ENCODE data around the gene ANKRD12.
"Not testable (repeated sequence)": the region's sequence is repeated elsewhere in the genome, so short reads cannot be mapped to it uniquely, and the experiment has no call there.

Gene ANKRD12

DNA sequence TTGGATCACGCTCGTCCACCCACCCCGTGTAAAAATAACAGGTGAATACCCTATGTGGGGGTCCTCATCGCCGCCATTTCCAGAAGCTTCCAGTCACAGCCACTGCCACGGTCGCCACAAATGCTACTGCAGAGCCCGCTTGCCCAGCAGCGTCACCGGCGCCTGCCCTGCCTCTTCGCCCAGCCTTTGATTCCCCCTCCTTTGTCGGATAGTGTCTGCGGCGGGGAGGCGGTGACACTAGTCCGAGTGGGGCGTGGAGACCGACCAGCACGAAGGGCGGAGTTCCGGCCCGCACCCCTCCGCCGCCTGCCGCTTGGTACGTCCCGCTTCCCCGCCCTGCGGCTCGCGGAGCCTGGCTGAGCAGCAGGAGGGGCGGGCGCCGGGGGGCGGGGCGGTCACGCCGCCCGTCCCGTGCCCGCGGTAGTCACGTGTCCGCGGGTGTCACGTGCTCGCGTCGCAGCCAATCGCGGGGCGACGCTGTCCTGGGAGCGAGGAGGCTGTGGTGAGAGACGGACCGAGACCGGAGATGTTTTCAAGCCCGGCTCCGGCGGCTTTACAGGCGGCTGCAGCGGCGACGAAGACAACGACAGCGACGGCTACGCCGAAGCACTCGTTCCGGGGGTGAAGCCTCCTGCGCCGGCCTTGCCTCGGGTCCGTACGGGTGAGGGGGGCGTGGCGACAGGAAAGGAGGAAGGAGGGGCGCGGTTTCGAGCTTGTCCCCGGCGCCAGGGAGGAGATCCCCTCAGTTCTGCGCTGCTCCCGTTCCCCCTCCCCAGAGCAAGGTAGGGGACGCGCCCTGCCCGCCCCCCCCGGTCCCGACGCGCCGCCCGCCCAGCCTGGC is at the start of gene ANKRD12:
TSS of gene ANKRD12 (plus strand) at position 467 of the 841 bp plus-strand sequence. CDS start 45,652 bp downstream, outside the sequence.
- DNase-seq (ENCODE audit: low read depth), result peak; percentile 96

GRCh38 chr18:9087144-9087543 is 49.4 kb upstream of the ANKRD12 start:
- DNase-seq (ENCODE audit: low read depth), result no peak

GRCh38 chr18:9088252-9088651 is 48.3 kb upstream of the ANKRD12 start:
- DNase-seq (ENCODE audit: low read depth), result no peak

GRCh38 chr18:9088727-9089126 is 47.9 kb upstream of the ANKRD12 start:
- DNase-seq (ENCODE audit: low read depth), result not testable (repeated sequence)

GRCh38 chr18:9090578-9090977 is 46.0 kb upstream of the ANKRD12 start:
- DNase-seq (ENCODE audit: low read depth), result no peak

DNA sequence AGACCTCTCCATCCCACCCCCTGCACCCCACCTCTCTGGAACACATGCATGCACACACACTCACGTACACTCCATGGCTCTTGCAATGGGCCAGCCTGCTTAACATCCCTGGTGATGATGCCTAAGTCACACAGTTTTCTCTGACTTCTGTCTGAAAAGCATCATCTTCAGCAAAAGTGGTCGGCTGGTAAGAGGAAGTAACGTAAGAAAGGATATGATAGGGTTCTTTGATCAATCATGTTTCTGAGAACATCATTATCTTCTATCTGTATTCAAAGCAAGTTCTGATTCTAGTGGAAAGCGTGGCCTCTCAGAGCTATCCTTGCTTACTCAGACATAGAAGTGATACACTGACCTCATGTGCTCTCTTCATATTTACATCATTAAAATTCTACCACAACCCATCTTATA is 45.5 kb upstream of the ANKRD12 start:
- no peak for DNase-seq (ENCODE audit: low read depth)

DNA sequence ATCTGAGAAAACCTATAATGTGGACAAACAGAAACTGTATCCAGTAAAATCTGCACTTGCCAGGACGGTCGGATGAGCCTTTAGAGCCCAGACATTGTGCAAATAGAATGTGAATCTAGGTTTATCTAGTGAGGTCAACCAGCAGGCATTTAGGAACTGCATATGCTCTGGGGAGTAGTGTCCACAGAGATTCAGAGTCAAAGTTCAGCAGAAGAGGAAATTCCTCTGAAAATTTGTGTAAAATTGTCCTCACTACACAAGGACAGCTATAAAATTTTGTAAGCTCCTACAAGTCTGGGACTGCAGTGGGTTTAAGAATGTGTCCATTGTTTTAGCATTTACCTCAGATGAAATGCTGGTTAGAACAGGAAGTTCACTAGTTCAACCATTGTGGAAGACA is 43.9 kb upstream of the ANKRD12 start:
- DNase-seq (ENCODE audit: low read depth), result no peak

GRCh38 chr18:9093109-9093508 is 43.5 kb upstream of the ANKRD12 start:
- DNase-seq (ENCODE audit: low read depth), result not testable (repeated sequence)

GRCh38 chr18:9094307-9095226 is 42.0 kb upstream of the ANKRD12 start:
- no peak for DNase-seq (ENCODE audit: low read depth)

DNA sequence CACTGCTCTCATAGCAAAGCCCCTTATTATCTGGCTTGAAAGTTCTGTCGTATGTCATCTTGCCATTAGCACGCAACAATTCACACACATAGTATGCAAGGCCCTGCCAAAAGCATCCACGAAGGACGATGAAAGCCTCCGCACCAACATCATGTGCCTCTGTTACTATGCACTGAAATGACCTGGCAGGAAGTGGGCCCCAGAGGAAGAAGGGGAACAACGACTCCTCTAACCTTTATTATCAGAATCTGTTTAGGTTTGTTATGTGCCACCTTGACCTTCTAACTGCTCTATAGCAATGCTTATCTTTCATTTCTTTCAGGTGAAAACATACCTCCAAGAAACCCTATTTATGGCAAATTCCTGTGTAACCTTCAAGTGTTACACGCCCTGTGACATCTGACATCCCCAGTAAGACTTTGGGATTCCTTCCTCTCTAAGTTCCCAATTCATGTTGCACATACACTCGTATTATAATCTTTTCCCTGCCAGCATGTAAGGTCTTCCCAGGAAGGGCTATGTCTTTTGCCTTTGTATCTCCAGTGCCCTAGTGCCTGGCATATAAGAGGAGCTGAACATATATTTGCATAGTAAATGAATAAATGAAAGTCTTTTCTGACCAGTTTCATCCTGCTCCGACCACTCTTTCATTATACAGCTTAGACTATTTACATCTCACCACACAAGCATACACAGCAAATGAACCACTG is 41.1 kb upstream of the ANKRD12 start:
- no peak for DNase-seq (ENCODE audit: low read depth)

GRCh38 chr18:9096007-9096371 is 40.6 kb upstream of the ANKRD12 start:
- no peak for DNase-seq (ENCODE audit: low read depth)

DNA sequence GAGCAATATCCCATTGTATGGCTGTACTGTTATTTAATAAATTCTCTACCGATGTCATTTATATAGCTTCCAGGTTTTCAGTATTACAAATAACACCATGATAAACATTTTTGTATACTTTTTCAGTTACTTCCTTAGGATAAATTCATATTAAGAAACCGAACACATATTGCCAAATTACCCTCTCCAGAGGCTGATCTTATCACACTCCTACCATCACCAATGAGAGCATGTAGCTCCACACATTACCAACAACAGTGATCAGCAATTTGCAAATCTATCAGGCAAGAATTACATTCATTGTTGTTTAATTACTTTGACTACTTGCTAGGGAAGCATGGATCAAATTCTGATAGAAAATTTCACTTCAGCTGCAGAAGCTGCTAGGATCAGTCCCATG is 39.9 kb upstream of the ANKRD12 start:
- DNase-seq (ENCODE audit: low read depth), result no peak

DNA sequence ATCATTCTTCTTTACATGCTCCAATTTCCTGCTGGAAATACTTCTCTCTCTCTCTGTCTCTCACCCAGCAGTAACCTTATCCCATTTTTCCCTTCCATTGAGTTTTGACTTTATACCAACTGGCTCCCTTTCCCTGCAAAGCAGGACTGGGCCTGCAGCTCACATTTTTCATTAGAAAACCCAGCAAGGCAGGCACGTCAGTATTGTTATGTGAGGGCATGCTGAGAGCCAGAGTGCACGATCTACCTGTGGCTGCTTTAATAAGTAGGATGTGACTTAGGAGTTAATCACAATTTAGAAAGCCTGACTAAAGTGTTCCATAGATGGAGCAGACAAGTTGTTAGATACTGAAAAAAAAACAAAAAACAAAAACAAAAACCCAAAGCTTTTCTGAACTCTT is 39.2 kb upstream of the ANKRD12 start:
- DNase-seq (ENCODE audit: low read depth), result no peak

- no peak for DNase-seq (ENCODE audit: low read depth)
Measured at GRCh38 chr18:9100796-9101195, 35.8 kb upstream of the ANKRD12 start.

DNA sequence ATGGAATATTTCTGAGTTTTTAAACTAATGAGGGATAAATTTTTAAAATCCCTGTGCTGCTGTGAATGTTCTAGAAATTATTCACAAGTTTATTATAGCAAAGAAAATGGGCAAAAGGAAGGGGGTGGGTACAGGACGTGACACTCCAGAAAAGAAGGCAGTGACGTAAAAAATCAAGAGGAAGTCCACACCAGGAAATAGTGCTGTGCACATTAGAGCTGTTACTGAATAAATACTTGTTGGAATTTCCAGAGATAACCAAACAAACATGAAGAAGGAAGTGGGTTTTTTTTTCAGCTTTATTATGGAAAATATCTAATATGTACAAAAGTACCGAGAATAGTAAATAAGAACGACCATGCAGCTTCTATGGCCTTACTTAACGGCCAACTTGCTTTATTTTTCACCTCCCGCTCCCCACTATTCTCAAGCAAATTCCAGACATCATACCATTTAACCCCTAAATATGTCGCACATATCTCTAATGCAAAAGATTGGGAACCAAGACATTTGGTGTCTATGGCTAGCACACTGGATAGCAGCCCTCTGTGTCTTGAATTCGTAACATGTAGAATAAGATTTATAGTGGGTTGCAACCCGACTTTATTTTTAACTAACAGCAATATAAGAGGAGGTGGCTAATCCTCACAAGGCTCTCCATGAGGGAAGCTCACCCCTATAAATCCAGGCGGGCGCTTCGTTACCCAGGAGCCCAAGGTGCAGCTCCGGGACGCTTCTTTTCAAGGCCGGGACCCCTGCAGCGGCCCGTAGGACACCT is 34.7 kb upstream of the ANKRD12 start:
- no peak for DNase-seq (ENCODE audit: low read depth)

DNA sequence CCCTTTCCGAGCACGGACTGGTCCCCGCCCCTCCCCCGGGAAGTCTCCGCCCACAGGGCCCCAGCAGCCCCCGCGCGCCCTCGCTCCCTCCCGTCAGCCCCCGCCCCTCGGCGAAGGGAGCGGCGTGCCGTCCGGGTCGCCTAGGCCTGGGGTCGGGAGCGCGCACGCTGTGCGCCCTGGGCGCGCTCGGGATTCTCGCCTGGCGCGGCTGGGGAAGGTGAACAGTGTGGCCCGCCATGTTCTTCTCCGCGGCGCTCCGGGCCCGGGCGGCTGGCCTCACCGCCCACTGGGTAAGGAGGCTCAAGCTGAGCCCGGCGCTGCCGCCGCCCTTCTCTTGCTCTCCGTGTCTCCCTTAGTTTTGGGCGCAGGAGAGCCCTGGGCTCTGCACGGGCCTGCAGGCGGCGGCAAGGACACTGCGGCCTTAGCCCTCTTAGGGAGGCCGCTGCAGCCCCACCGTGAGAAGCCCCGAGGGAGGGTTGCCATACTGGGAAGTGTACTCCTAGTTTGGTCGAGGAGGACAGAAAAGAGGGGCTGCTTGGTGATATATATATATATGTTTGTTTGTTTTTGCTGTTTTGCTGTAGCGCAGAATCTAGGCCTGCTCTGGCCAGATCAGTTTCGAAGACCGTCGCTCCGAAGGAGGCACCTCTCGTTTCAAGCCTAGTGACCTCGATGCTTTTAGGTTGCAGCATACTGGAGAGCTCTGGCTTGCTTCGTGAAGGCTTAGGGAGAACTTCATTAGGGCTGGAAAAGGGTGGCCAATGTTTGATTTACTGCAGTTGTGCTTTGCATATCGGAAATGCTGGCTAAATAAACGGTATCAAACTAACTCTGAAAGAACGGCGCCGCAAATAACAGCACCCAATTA is 33.8 kb upstream of the ANKRD12 start, which contains the start of gene NDUFV2:
TSS of gene NDUFV2 (plus strand) at position 192 of the 868 bp plus-strand sequence. CDS start at position 237, 45 bp downstream.
- peak; percentile 93 for DNase-seq (ENCODE audit: low read depth)

GRCh38 chr18:9103376-9103873 is 33.2 kb upstream of the ANKRD12 start:
- no peak for DNase-seq (ENCODE audit: low read depth)

- DNase-seq (ENCODE audit: low read depth), result no peak
Measured at GRCh38 chr18:9104244-9104901, 32.2 kb upstream of the ANKRD12 start.

GRCh38 chr18:9105420-9105819 is 31.2 kb upstream of the ANKRD12 start:
- DNase-seq (ENCODE audit: low read depth), result no peak

DNA sequence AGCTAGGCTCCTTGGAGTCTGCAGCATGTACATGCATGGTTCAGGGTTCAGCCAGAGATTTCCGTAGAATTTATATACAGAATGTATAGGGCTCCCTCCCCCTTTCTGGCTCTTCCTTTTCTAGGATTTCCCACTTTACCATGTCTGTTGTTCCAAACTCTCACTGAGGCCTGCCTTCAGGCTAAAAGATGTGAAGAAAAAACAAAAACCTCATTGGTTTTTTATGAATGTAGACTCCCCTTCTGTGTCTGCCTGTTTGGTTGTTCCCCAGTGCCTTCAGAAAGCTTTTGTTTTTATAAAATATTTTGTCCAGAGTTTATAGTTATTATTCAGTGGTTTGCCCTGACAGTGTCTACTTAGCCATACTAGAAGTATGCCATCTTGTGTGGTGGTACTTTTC is 30.5 kb upstream of the ANKRD12 start:
- DNase-seq (ENCODE audit: low read depth), result no peak

Data from stimulated activated CD8-positive, alpha-beta memory T cell treated with anti-CD3 and anti-CD28 coated beads, Interleukin-7, amount 100 ng/mL, for 24 hours (primary cell).